ENCODE measurements around the gene TPO.
"Not testable (repeated sequence)": the region's sequence is repeated elsewhere in the genome, so short reads cannot be mapped to it uniquely, and the experiment has no call there.

The TPO gene

GRCh38 chr2:1403565-1403964, 9.7 kb upstream of the TPO start:
- in situ Hi-C loops (cut with MboI; ENCODE audit: low sequenced_read_pairs) = no loop called here

GRCh38 chr2:1405124-1405523, 8.1 kb upstream of the TPO start:
- in situ Hi-C loops (cut with MboI; ENCODE audit: low sequenced_read_pairs) = no loop called here

GRCh38 chr2:1405967-1406366, 7.3 kb upstream of the TPO start:
- in situ Hi-C loops (cut with MboI; ENCODE audit: low sequenced_read_pairs) = no loop called here

GRCh38 chr2:1406434-1406833, 6.8 kb upstream of the TPO start:
- in situ Hi-C loops (cut with MboI; ENCODE audit: low sequenced_read_pairs) = no loop called here

GRCh38 chr2:1407950-1408675, 5.2 kb upstream of the TPO start:
- in situ Hi-C loops (cut with MboI; ENCODE audit: low sequenced_read_pairs) = no loop called here

GRCh38 chr2:1414121-1414520, 858 bp downstream of the TPO start:
- in situ Hi-C loops (cut with MboI; ENCODE audit: low sequenced_read_pairs) = no loop called here

GRCh38 chr2:1414901-1415300, 1.6 kb downstream of the TPO start:
- in situ Hi-C loops (cut with MboI; ENCODE audit: low sequenced_read_pairs) = not testable (repeated sequence)

GRCh38 chr2:1415501-1415900, 2.2 kb downstream of the TPO start:
- in situ Hi-C loops (cut with MboI; ENCODE audit: low sequenced_read_pairs) = no loop called here

GRCh38 chr2:1418566-1418965, 5.3 kb downstream of the TPO start:
- in situ Hi-C loops (cut with MboI; ENCODE audit: low sequenced_read_pairs) = no loop called here

GRCh38 chr2:1420746-1421480, 7.7 kb downstream of the TPO start:
- in situ Hi-C loops (cut with MboI; ENCODE audit: low sequenced_read_pairs) = no loop called here

GRCh38 chr2:1421731-1422130, 8.5 kb downstream of the TPO start:
- in situ Hi-C loops (cut with MboI; ENCODE audit: low sequenced_read_pairs) = no loop called here

GRCh38 chr2:1422131-1422530, 8.9 kb downstream of the TPO start:
- in situ Hi-C loops (cut with MboI; ENCODE audit: low sequenced_read_pairs) = no loop called here

- in situ Hi-C loops (cut with MboI; ENCODE audit: low sequenced_read_pairs) = no loop called here
Measured at GRCh38 chr2:1422716-1423285, 9.5 kb downstream of the TPO start.

GRCh38 chr2:1427086-1427485, 13.8 kb downstream of the TPO start:
- in situ Hi-C loops (cut with MboI; ENCODE audit: low sequenced_read_pairs) = no loop called here

- in situ Hi-C loops (cut with MboI; ENCODE audit: low sequenced_read_pairs) = no loop called here
Measured at GRCh38 chr2:1429895-1430294, 16.6 kb downstream of the TPO start.

- in situ Hi-C loops (cut with MboI; ENCODE audit: low sequenced_read_pairs) = no loop called here
Measured at GRCh38 chr2:1430491-1430890, 17.2 kb downstream of the TPO start.

- in situ Hi-C loops (cut with MboI; ENCODE audit: low sequenced_read_pairs) = no loop called here
Measured at GRCh38 chr2:1431886-1432400, 18.7 kb downstream of the TPO start.

GRCh38 chr2:1432726-1433125, 19.5 kb downstream of the TPO start:
- in situ Hi-C loops (cut with MboI; ENCODE audit: low sequenced_read_pairs) = no loop called here

GRCh38 chr2:1436369-1436768, 23.1 kb downstream of the TPO start:
- in situ Hi-C loops (cut with MboI; ENCODE audit: low sequenced_read_pairs) = no loop called here

GRCh38 chr2:1437101-1437500, 23.8 kb downstream of the TPO start:
- in situ Hi-C loops (cut with MboI; ENCODE audit: low sequenced_read_pairs) = no loop called here

- in situ Hi-C loops (cut with MboI; ENCODE audit: low sequenced_read_pairs) = no loop called here
Measured at GRCh38 chr2:1437537-1437936, 24.3 kb downstream of the TPO start.

- in situ Hi-C loops (cut with MboI; ENCODE audit: low sequenced_read_pairs) = no loop called here
Measured at GRCh38 chr2:1438972-1439371, 25.7 kb downstream of the TPO start.
